Kidney epithelial cell (primary cell): ENCODE data around the gene PIK3IP1. TPM values are rescaled to one million over a fixed set of nuclear protein-coding genes. Genes with fewer than 3 reads are reported as not detected.

ENCODE experiments used
- DNase-seq: peaks from one replicate; pipeline ENCODE4 v3.0.0-alpha.2; 2010; ENCODE audit warnings: low read depth
- H3K27me3 ChIP-seq: 2 replicates; pipeline ENCODE4 v1.6.0; 2011; ENCODE audit warnings: low read length; ENCODE audit not compliant: control insufficient read depth, insufficient read depth
- H3K36me3 ChIP-seq: 2 replicates; pipeline ENCODE4 v1.5.1; 2011; ENCODE audit warnings: low read length; ENCODE audit not compliant: control insufficient read depth, insufficient read depth
- H3K4me3 ChIP-seq: 2 replicates; pipeline ENCODE4 v1.5.1; 2011; ENCODE audit warnings: low read depth, mild to moderate bottlenecking, control low read depth, low read length
- total RNA-seq: library from RNA; depleted of rRNA; stranded (reverse); fragments of >200 nt; gene quantifications from 2 replicates; pipeline ENCODE4 v1.2.3, GENCODE V29; 2015
- TF ChIP-seq, protein P1 (sequence below): IDR thresholded peaks from 2 replicates; pipeline ENCODE4 v1.5.1; 2011; ENCODE audit warnings: mild to moderate bottlenecking, moderate library complexity, low read length, control low read depth, inconsistent platforms; ENCODE audit not compliant: insufficient read depth, poor library complexity, severe bottlenecking

PIK3IP1 gene
- total RNA-seq, 1 donor from 2014 or later = 14.0 TPM

DNA sequence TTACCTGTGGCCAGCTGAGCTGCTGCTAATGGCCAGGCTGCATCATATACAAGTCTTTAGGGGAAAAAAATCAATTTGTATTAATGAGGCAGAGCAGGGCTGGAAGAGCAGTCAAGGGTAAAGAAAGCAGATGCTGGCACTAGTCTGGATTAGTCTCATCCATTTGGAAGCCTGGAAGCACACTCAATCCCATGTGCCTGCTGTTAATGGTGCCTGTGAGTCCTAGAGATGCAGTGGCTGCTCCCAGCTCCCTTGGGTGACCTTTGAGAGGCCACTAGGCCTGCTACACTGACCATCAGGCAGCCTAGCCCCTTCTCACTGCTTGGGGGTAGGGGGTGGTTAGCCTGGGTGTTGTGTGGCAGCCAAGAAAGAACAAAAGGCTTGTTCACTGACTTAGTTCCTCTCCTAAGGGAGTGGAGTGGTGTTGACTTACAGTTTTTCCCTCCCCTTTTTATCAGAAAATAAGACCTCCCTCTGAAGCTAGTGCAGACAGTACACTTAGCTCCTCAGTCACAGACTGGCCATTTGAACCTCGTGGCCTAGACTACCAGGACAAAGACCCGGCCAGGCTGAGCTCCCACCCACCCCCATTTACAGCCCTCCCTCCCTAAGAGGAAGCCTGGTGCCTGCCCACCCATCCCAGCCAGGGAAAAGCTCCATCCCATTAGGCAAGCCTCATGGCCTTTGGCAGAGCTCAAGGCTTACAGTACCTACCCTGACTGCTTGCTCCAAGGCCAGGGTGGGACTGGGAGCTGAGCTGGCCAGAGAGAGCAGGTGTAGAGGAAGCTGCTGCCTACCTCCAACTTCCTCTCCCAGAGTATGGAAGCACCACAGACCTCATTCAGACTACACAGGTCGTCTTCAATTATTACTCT is 7.8 kb downstream of the PIK3IP1 start:
- DNase-seq = no peak
- no peaks in the 10 kb centered on the region for H3K27me3 ChIP-seq
- H3K36me3 ChIP-seq = peaks cover 5% of the 10 kb centered on the region
- H3K4me3 ChIP-seq = no peak overlapping the region
- TF ChIP-seq, protein P1, sequence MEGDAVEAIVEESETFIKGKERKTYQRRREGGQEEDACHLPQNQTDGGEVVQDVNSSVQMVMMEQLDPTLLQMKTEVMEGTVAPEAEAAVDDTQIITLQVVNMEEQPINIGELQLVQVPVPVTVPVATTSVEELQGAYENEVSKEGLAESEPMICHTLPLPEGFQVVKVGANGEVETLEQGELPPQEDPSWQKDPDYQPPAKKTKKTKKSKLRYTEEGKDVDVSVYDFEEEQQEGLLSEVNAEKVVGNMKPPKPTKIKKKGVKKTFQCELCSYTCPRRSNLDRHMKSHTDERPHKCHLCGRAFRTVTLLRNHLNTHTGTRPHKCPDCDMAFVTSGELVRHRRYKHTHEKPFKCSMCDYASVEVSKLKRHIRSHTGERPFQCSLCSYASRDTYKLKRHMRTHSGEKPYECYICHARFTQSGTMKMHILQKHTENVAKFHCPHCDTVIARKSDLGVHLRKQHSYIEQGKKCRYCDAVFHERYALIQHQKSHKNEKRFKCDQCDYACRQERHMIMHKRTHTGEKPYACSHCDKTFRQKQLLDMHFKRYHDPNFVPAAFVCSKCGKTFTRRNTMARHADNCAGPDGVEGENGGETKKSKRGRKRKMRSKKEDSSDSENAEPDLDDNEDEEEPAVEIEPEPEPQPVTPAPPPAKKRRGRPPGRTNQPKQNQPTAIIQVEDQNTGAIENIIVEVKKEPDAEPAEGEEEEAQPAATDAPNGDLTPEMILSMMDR = no peak

DNA sequence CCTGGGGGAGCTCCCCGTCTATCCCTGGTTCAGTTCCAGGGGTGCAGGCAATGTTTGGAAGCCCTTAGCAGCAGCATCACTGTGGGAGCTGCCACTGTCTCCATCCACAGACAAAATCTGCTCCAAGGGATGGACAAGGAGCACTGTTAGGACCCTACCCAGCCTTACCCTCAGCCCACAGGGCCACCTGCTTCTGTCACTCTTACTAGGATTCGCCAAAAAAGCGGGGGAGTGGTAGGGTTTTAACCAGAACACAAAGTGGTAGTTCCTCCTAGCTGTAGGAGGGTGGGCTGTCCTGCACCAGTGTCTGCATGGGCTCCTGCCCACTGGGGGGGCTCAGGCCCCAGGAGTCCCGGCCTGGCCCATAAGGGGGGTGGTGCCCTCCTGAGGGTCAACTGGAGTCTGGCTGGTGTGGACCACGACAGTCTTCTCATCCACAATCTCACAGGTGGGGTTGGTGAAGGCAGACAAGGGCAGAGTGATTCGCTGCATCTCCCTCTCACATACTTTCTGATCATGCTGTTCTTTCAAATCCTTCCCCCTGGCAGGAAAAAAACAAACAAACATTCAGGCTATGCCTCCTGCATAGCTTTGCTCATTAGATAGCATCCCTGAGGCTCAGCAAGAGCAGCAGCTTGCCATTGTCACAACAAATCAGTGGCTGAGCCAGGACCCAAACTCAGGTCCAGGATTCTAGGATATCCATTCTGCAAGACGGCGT is 9.4 kb downstream of the PIK3IP1 start:
- Histone ChIP-seq H3K36me3 (no peaks in the 10 kb centered on the region), H3K27me3 (no peaks in the 10 kb centered on the region), H3K4me3 (no peak overlapping the region)
- no peak for DNase-seq
- TF ChIP-seq, protein P1 = no peak

DNA sequence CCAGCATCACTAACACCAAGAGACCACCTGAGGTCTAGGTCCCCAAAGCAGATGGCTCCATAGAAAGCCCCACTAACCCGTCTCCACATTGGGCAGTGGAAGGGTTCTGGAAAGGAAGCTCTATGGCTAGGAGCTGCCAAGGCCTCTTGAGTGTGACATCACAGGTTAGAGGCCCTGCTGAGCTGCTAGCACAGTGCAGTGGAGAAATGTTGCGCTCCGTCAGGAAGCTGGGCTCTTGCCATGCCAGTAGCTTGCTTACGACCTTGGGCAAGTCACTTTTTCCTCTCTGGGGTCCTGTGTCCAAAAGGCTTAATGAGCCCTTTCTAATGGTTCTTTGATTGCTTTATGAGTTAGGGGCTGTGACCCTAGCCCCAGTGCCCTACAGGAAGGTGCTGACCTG is 10.6 kb downstream of the PIK3IP1 start:
- Histone ChIP-seq H3K36me3 (no peaks in the 10 kb centered on the region), H3K27me3 (no peaks in the 10 kb centered on the region), H3K4me3 (no peak overlapping the region)
- no peak for DNase-seq
- TF ChIP-seq, protein P1 = no peak

DNA sequence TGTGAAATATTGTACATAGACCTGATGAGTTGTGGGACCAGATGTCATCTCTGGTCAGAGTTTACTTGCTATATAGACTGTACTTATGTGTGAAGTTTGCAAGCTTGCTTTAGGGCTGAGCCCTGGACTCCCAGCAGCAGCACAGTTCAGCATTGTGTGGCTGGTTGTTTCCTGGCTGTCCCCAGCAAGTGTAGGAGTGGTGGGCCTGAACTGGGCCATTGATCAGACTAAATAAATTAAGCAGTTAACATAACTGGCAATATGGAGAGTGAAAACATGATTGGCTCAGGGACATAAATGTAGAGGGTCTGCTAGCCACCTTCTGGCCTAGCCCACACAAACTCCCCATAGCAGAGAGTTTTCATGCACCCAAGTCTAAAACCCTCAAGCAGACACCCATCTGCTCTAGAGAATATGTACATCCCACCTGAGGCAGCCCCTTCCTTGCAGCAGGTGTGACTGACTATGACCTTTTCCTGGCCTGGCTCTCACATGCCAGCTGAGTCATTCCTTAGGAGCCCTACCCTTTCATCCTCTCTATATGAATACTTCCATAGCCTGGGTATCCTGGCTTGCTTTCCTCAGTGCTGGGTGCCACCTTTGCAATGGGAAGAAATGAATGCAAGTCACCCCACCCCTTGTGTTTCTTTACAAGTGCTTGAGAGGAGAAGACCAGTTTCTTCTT is 12.3 kb downstream of the PIK3IP1 start:
- DNase-seq = no peak
- TF ChIP-seq, protein P1 = no peak
- Histone ChIP-seq H3K27me3 (no peaks in the 10 kb centered on the region), H3K4me3 (no peak overlapping the region), H3K36me3 (peaks cover 2% of the 10 kb centered on the region)

DNA sequence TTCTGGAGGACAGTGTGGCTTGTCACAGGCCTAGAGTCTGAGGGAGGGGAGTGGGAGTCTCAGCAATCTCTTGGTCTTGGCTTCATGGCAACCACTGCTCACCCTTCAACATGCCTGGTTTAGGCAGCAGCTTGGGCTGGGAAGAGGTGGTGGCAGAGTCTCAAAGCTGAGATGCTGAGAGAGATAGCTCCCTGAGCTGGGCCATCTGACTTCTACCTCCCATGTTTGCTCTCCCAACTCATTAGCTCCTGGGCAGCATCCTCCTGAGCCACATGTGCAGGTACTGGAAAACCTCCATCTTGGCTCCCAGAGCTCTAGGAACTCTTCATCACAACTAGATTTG is 13.0 kb downstream of the PIK3IP1 start:
- no peak for DNase-seq
- no peaks in the 10 kb centered on the region for H3K27me3 ChIP-seq
- H3K4me3 ChIP-seq = no peak overlapping the region
- TF ChIP-seq, protein P1 = no peak
- H3K36me3 ChIP-seq = peaks cover 2% of the 10 kb centered on the region
